Fibroblast of skin of abdomen (primary cell): ENCODE measurements around the gene HSP90AB1. TPM values are rescaled to one million over a fixed set of nuclear protein-coding genes. Genes with fewer than 3 reads are reported as not detected.

Source experiments
- DNase-seq: peaks from one replicate; pipeline ENCODE4 v3.0.0-alpha.2; 2013
- polyA plus RNA-seq, 2 experiments: library from polyadenylated mRNA; unstranded; fragments of 120-200 nt; gene quantifications; one replicate each; pipeline ENCODE4 v1.2.1, GENCODE V29; 2013; ENCODE audit not compliant: insufficient read length in 2 of 2

The HSP90AB1 gene
- 768 TPM for polyA plus RNA-seq (2013, experiment 1 of 2; ENCODE audit: insufficient read length)
- polyA plus RNA-seq (2013, experiment 2 of 2; ENCODE audit: insufficient read length), result 728 TPM

- DNase-seq, result peak; percentile 98
Measured at GRCh38 chr6:44246663-44247337, at the start of gene HSP90AB1. Gene HSP90AB1 (plus strand): TSS chr6:44247101. CDS start chr6:44248630, 1,529 bp downstream.

- no peak for DNase-seq
Measured at GRCh38 chr6:44198684-44199083, 48.2 kb upstream of the HSP90AB1 start.

GRCh38 chr6:44199883-44200282, 47.0 kb upstream of the HSP90AB1 start:
- DNase-seq, result no peak

- no peak for DNase-seq
Measured at GRCh38 chr6:44201200-44201599, 45.7 kb upstream of the HSP90AB1 start.

GRCh38 chr6:44201638-44202303, 45.1 kb upstream of the HSP90AB1 start:
- DNase-seq, result no peak

- no peak for DNase-seq
Measured at GRCh38 chr6:44202332-44202971, 44.4 kb upstream of the HSP90AB1 start.

- no peak for DNase-seq
Measured at GRCh38 chr6:44202972-44203750, 43.7 kb upstream of the HSP90AB1 start.

GRCh38 chr6:44203955-44204354, 42.9 kb upstream of the HSP90AB1 start:
- no peak for DNase-seq

- DNase-seq, result no peak
Measured at GRCh38 chr6:44207966-44208365, 38.9 kb upstream of the HSP90AB1 start.

- no peak for DNase-seq
Measured at GRCh38 chr6:44211284-44211683, 35.6 kb upstream of the HSP90AB1 start.

GRCh38 chr6:44214307-44214706, 32.6 kb upstream of the HSP90AB1 start:
- no peak for DNase-seq

- no peak for DNase-seq
Measured at GRCh38 chr6:44216677-44217331, 30.1 kb upstream of the HSP90AB1 start, which contains the start of gene MYMX. Gene MYMX (plus strand): TSS chr6:44216926. CDS start chr6:44217472, 546 bp downstream.

- no peak for DNase-seq
Measured at GRCh38 chr6:44217332-44218143, 29.4 kb upstream of the HSP90AB1 start.

- no peak for DNase-seq
Measured at GRCh38 chr6:44219053-44219814, 27.7 kb upstream of the HSP90AB1 start.

- DNase-seq, result no peak
Measured at GRCh38 chr6:44219815-44220784, 26.8 kb upstream of the HSP90AB1 start.

- no peak for DNase-seq
Measured at GRCh38 chr6:44220913-44221290, 26.0 kb upstream of the HSP90AB1 start.

GRCh38 chr6:44221291-44221960, 25.5 kb upstream of the HSP90AB1 start:
- DNase-seq, result peak; percentile 66

- no peak for DNase-seq
Measured at GRCh38 chr6:44221961-44222335, 25.0 kb upstream of the HSP90AB1 start.
